Vagina (tissue), 2 donors: ENCODE data around the gene XYLB.

Experiments
- POLR2A ChIP-seq, 2 donors: fragments of 450-650 bp; IDR thresholded peaks; one replicate each; pipeline ENCODE4 v1.6.1; 2017; ENCODE audit warnings: antibody characterized with exemption in 2 of 2, mild to moderate bottlenecking in 2 of 2, moderate library complexity in 2 of 2
- POLR2AphosphoS5 ChIP-seq, 2 donors: sonication (generic); formaldehyde crosslinking; IDR thresholded peaks; one replicate each; pipeline ENCODE4 v1.9.0; 2017; ENCODE audit warnings: antibody characterized with exemption in 2 of 2, mild to moderate bottlenecking in 2 of 2, low read depth in 1 of 2; ENCODE audit not compliant: insufficient read depth in 1 of 2
- TF ChIP-seq, protein P1 (sequence below), 3 experiments: fragments of 450-650 bp in 2 of 3; fragments of 200-600 bp in 1 of 3; sonication (generic) in 1 of 3; IDR thresholded peaks; one replicate each; pipeline ENCODE4 v1.5.1; 2017 to 2019; ENCODE audit warnings: antibody characterized with exemption in 3 of 3, mild to moderate bottlenecking in 2 of 3, moderate library complexity in 2 of 3

DNA sequence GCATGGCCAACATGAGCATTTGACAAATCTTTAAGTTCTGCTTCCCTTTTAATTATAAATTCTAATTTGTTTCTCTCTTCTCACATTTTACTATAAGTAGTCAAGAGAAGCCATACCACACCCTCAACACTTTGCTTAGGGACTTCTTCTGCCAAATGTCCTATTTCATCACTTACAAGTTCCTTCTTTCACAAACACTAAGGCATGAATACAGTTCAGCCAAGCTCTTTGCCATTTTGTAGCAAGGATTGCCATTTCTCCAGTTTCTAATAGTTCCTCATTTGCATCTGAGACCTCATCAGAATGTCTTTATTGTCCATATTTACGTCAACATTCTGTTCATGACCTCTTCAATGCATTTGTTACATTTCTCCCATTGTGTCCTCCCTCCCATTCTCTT, 35.1 kb upstream of the XYLB start:
- TF ChIP-seq, protein P1, sequence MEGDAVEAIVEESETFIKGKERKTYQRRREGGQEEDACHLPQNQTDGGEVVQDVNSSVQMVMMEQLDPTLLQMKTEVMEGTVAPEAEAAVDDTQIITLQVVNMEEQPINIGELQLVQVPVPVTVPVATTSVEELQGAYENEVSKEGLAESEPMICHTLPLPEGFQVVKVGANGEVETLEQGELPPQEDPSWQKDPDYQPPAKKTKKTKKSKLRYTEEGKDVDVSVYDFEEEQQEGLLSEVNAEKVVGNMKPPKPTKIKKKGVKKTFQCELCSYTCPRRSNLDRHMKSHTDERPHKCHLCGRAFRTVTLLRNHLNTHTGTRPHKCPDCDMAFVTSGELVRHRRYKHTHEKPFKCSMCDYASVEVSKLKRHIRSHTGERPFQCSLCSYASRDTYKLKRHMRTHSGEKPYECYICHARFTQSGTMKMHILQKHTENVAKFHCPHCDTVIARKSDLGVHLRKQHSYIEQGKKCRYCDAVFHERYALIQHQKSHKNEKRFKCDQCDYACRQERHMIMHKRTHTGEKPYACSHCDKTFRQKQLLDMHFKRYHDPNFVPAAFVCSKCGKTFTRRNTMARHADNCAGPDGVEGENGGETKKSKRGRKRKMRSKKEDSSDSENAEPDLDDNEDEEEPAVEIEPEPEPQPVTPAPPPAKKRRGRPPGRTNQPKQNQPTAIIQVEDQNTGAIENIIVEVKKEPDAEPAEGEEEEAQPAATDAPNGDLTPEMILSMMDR (IDR thresholded peaks at IDR 0.05) = no peak
- TF ChIP-seq POLR2AphosphoS5 (IDR thresholded peaks at IDR 0.05; ENCODE audit: insufficient read depth in 1 of 2, low read depth in 1 of 2) = no peak
- no peak for TF ChIP-seq POLR2A (IDR thresholded peaks at IDR 0.05)
